GM12878 (cell line): ENCODE measurements around the gene ABHD15.

ENCODE experiments used
- POLR2A ChIP-seq: IDR thresholded peaks from 2 replicates; pipeline ENCODE4 v1.6.1; 2011; ENCODE audit warnings: low read depth, mild to moderate bottlenecking, low read length
- POLR2AphosphoS5 ChIP-seq: IDR thresholded peaks from 2 replicates; pipeline ENCODE4 v1.6.1; 2011; ENCODE audit warnings: mild to moderate bottlenecking, low read length, inconsistent platforms
- TF ChIP-seq, protein P1 (sequence below), 3 experiments: IDR thresholded peaks in 2 of 3; conservative IDR thresholded peaks in 1 of 3; 2 replicates each; pipeline ENCODE4 v1.5.1; 2011; ENCODE audit warnings: low read depth in 3 of 3, low read length in 3 of 3, mild to moderate bottlenecking in 3 of 3, control low read depth in 2 of 3, moderate library complexity in 2 of 3, inconsistent platforms in 1 of 3, mixed read lengths in 1 of 3; ENCODE audit not compliant: control insufficient read depth in 2 of 3, insufficient read depth in 1 of 3; ENCODE audit errors: extremely low read depth in 1 of 3

DNA sequence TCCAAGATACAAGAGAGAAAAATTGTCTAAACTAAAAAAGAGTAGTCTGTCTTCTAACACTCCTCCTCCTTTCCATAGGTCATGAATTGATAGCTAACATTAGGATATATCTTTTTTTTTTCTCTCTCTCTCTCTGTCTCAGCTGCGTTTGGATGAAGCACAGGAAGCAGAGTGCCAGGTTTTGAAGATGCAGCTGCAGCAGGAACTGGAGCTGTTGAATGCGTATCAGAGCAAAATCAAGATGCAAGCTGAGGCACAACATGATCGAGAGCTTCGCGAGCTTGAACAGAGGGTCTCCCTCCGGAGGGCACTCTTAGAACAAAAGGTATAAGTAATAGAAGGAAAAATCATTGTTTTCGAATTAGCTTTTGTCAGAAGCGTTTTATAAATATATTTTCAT is 32.9 kb downstream of the ABHD15 start:
- no peak for TF ChIP-seq POLR2AphosphoS5
- no peak for TF ChIP-seq POLR2A
- TF ChIP-seq, protein P1, sequence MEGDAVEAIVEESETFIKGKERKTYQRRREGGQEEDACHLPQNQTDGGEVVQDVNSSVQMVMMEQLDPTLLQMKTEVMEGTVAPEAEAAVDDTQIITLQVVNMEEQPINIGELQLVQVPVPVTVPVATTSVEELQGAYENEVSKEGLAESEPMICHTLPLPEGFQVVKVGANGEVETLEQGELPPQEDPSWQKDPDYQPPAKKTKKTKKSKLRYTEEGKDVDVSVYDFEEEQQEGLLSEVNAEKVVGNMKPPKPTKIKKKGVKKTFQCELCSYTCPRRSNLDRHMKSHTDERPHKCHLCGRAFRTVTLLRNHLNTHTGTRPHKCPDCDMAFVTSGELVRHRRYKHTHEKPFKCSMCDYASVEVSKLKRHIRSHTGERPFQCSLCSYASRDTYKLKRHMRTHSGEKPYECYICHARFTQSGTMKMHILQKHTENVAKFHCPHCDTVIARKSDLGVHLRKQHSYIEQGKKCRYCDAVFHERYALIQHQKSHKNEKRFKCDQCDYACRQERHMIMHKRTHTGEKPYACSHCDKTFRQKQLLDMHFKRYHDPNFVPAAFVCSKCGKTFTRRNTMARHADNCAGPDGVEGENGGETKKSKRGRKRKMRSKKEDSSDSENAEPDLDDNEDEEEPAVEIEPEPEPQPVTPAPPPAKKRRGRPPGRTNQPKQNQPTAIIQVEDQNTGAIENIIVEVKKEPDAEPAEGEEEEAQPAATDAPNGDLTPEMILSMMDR (IDR thresholded peaks at IDR 0.05 in 2 of 3, conservative IDR thresholded peaks at IDR 0.05 in 1 of 3; ENCODE audit: control insufficient read depth in 2 of 3, extremely low read depth in 1 of 3, insufficient read depth in 1 of 3, low read depth in 3 of 3, low read length in 3 of 3), result no peak
